HUES64 (cell line): ENCODE results near the gene PLAC1.

ENCODE experiments used
- H3K27ac ChIP-seq: 2 replicates; pipeline ENCODE4 v1.7.0; 2013; ENCODE audit warnings: low read depth, low read length, inconsistent platforms
- H3K27me3 ChIP-seq: 2 replicates; pipeline ENCODE4 v1.6.1; 2013; ENCODE audit warnings: mild to moderate bottlenecking, low read length; ENCODE audit not compliant: insufficient read depth
- H3K36me3 ChIP-seq: 2 replicates; pipeline ENCODE4 v1.6.1; 2013; ENCODE audit warnings: mild to moderate bottlenecking, low read length; ENCODE audit not compliant: insufficient read depth
- H3K4me1 ChIP-seq: 2 replicates; pipeline ENCODE4 v1.6.1; 2013; ENCODE audit warnings: mild to moderate bottlenecking, low read length, moderate library complexity; ENCODE audit not compliant: insufficient read depth
- H3K4me3 ChIP-seq: 2 replicates; pipeline ENCODE4 v1.5.1; 2013; ENCODE audit warnings: mild to moderate bottlenecking, low read length, moderate library complexity
- H3K9ac ChIP-seq: 2 replicates; pipeline ENCODE4 v1.6.1; 2013; ENCODE audit warnings: mild to moderate bottlenecking, low read depth, low read length
- H3K9me3 ChIP-seq: 2 replicates; pipeline ENCODE4 v1.6.1; 2013; ENCODE audit warnings: low read depth, low read length; ENCODE audit not compliant: insufficient read depth
- WGBS: fragments of 150-250, 120-280 bp; methylation state at CpG from one replicate; pipeline ENCODE4 v1.1.7; 2013; ENCODE audit warnings: missing lambda C conversion rate; 5-methylcytosine and 5-hydroxymethylcytosine counted together

The PLAC1 gene

GRCh38 chrX:134647477-134647877, 10.8 kb downstream of the PLAC1 start:
- Histone ChIP-seq H3K9ac (no peak overlapping the region), H3K4me3 (no peak overlapping the region), H3K27me3 (no peaks in the 10 kb centered on the region), H3K36me3 (no peaks in the 10 kb centered on the region), H3K27ac (no peak overlapping the region), H3K4me1 (no peaks in the 10 kb centered on the region; the same call in 1 of the 2 replicates), H3K9me3 (no peaks in the 10 kb centered on the region)
- WGBS: 94% methylated on average over 2 of the region's 2 CpGs

GRCh38 chrX:134646691-134647090, 11.6 kb downstream of the PLAC1 start:
- no peak overlapping the region for H3K4me3 ChIP-seq
- WGBS: 97% methylated on average over 4 of the region's 4 CpGs
- no peak overlapping the region for H3K27ac ChIP-seq

GRCh38 chrX:134645936-134646543, 12.2 kb downstream of the PLAC1 start:
- no peak overlapping the region for H3K9ac ChIP-seq
- H3K9me3 ChIP-seq: no peaks in the 10 kb centered on the region
- H3K36me3 ChIP-seq: no peaks in the 10 kb centered on the region
- no peak overlapping the region for H3K4me3 ChIP-seq
- H3K27ac ChIP-seq: no peak overlapping the region
- WGBS: 94% methylated on average over 4 of the region's 6 CpGs
- H3K4me1 ChIP-seq: no peaks in the 10 kb centered on the region; the same call in 1 of the 2 replicates
- H3K27me3 ChIP-seq: no peaks in the 10 kb centered on the region

More at GRCh38 chrX:134646691-134647090, 11.6 kb downstream of the PLAC1 start:
- Histone ChIP-seq H3K9me3 (no peaks in the 10 kb centered on the region), H3K36me3 (no peaks in the 10 kb centered on the region), H3K9ac (no peak overlapping the region), H3K4me1 (no peaks in the 10 kb centered on the region; the same call in 1 of the 2 replicates), H3K27me3 (no peaks in the 10 kb centered on the region)

- Histone ChIP-seq H3K9me3 (no peaks in the 10 kb centered on the region), H3K27ac (no peak overlapping the region), H3K4me1 (no peaks in the 10 kb centered on the region; the same call in 1 of the 2 replicates), H3K36me3 (no peaks in the 10 kb centered on the region), H3K4me3 (no peak overlapping the region), H3K9ac (no peak overlapping the region), H3K27me3 (no peaks in the 10 kb centered on the region)
- WGBS: 91% methylated on average over 1 of the region's 1 CpG
Measured at GRCh38 chrX:134642386-134642785, 15.9 kb downstream of the PLAC1 start.

DNA sequence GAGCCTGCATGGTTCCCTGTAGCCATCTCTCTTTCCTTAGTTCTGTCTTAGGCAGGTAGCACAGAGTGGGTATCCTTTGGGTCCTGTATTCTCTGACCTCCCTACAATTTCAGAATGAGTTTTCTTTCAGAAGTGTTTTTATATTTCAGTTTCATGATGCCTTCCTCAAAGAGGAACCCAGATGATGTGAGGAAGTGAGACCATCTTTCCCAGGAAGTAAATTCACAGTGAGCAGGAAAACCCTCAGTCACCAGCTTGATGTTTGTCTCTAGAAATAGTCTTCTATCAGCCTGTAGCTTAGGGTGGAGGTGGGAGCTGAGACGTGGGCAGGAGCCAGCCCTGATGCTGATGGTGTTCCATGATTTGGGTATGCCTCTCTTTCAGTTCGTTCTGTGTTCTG, 16.9 kb downstream of the PLAC1 start:
- no peak overlapping the region for H3K4me3 ChIP-seq
- no peaks in the 10 kb centered on the region for H3K27me3 ChIP-seq
- H3K9me3 ChIP-seq: no peaks in the 10 kb centered on the region
- H3K36me3 ChIP-seq: no peaks in the 10 kb centered on the region
- H3K4me1 ChIP-seq: no peaks in the 10 kb centered on the region; the same call in 1 of the 2 replicates
- 85% methylated on average over 2 of the region's 2 CpGs for WGBS
- H3K9ac ChIP-seq: no peak overlapping the region
- H3K27ac ChIP-seq: no peak overlapping the region

GRCh38 chrX:134640914-134641313, 17.4 kb downstream of the PLAC1 start:
- Histone ChIP-seq H3K36me3 (no peaks in the 10 kb centered on the region), H3K9ac (no peak overlapping the region), H3K9me3 (no peaks in the 10 kb centered on the region), H3K4me1 (no peaks in the 10 kb centered on the region; the same call in 1 of the 2 replicates), H3K27ac (no peak overlapping the region), H3K27me3 (no peaks in the 10 kb centered on the region), H3K4me3 (no peak overlapping the region)
- 94% methylated on average over 3 of the region's 4 CpGs for WGBS

GRCh38 chrX:134636851-134637250, 21.4 kb downstream of the PLAC1 start:
- WGBS: 88% methylated on average over 5 of the region's 5 CpGs
- H3K27ac ChIP-seq: no peak overlapping the region

DNA sequence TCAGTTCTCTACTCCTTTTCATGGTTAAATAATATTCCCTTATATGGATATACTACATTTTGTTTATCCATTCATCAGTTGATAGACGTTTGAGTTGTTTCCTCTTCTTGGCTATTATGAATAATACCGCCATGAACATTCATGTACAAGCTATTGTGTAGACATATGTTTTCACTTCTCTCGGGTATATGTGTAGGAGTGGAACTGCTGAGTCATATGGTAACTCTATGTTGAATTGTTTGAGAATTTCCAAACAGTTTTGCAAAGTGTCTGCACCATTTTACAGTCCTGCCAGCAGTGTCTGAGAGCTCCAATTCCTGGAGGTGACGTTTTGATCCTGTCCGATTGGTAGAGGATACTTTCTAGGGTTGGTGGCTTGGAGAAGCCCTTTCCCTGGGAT, 23.6 kb downstream of the PLAC1 start:
- Histone ChIP-seq H3K4me3 (no peak overlapping the region), H3K27ac (no peak overlapping the region), H3K4me1 (no peaks in the 10 kb centered on the region), H3K9ac (no peak overlapping the region), H3K36me3 (no peaks in the 10 kb centered on the region), H3K27me3 (no peaks in the 10 kb centered on the region), H3K9me3 (no peaks in the 10 kb centered on the region)
- WGBS: 89% methylated on average over 3 of the region's 5 CpGs

More at GRCh38 chrX:134636851-134637250, 21.4 kb downstream of the PLAC1 start:
- no peaks in the 10 kb centered on the region for H3K4me1 ChIP-seq
- no peaks in the 10 kb centered on the region for H3K27me3 ChIP-seq
- H3K36me3 ChIP-seq: no peaks in the 10 kb centered on the region
- H3K4me3 ChIP-seq: no peak overlapping the region
- H3K9me3 ChIP-seq: no peaks in the 10 kb centered on the region
- H3K9ac ChIP-seq: no peak overlapping the region

GRCh38 chrX:134633832-134634231, 24.4 kb downstream of the PLAC1 start:
- H3K9ac ChIP-seq: no peak overlapping the region
- no peaks in the 10 kb centered on the region for H3K4me1 ChIP-seq
- H3K36me3 ChIP-seq: no peaks in the 10 kb centered on the region
- no peaks in the 10 kb centered on the region for H3K9me3 ChIP-seq
- no peak overlapping the region for H3K27ac ChIP-seq
- H3K27me3 ChIP-seq: no peaks in the 10 kb centered on the region
- H3K4me3 ChIP-seq: no peak overlapping the region

- no peak overlapping the region for H3K4me3 ChIP-seq
- H3K4me1 ChIP-seq: no peaks in the 10 kb centered on the region
- no peaks in the 10 kb centered on the region for H3K9me3 ChIP-seq
- no peaks in the 10 kb centered on the region for H3K27me3 ChIP-seq
- H3K36me3 ChIP-seq: no peaks in the 10 kb centered on the region
- H3K27ac ChIP-seq: no peak overlapping the region
- no peak overlapping the region for H3K9ac ChIP-seq
- WGBS: 100% methylated on average over 2 of the region's 2 CpGs
Measured at GRCh38 chrX:134633394-134633793, 24.9 kb downstream of the PLAC1 start.

DNA sequence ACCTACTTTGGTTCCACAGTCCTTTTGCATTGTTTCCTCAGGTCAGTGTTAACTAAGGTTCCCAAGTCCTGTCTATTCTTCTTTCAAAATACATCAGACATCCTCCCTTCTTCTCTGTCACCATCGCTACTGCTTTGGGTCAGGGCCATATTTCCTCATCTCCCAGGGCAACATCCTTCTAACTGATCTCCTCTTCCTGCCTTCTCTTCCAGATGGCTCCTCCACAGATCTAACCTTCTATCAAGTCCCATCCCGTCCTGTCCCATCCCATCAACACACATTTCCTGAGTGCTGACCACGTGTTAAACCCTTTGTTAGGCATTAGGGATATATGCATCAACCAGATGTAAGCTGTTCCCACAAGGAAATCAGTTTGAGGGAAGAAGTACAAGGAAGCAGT, 25.9 kb downstream of the PLAC1 start:
- no peak overlapping the region for H3K27ac ChIP-seq
- H3K4me1 ChIP-seq: no peaks in the 10 kb centered on the region
- H3K9ac ChIP-seq: no peak overlapping the region
- H3K27me3 ChIP-seq: no peaks in the 10 kb centered on the region
- no peak overlapping the region for H3K4me3 ChIP-seq
- H3K36me3 ChIP-seq: no peaks in the 10 kb centered on the region
- WGBS: 84% methylated on average over 3 of the region's 3 CpGs
- H3K9me3 ChIP-seq: no peaks in the 10 kb centered on the region
